Measurements from ENCODE around the gene FOXN3.
"Not testable (repeated sequence)": the region's sequence is repeated elsewhere in the genome, so short reads cannot be mapped to it uniquely, and the experiment has no call there.

Gene FOXN3

GRCh38 chr14:89123215-89123614 is 293.8 kb downstream of the FOXN3 start:
- no peak for FAIRE-seq
- TF ChIP-seq CTCF (IDR thresholded peaks at IDR 0.05; ENCODE audit: insufficient read depth, missing control alignments), result no peak

GRCh38 chr14:89121968-89122620 is 294.9 kb downstream of the FOXN3 start:
- no peak for TF ChIP-seq CTCF (IDR thresholded peaks at IDR 0.05; ENCODE audit: insufficient read depth, missing control alignments)
- FAIRE-seq (no peak), DNase-seq (ENCODE audit: insufficient read length, low spot score) (no peak)

More at GRCh38 chr14:89123215-89123614, 293.8 kb downstream of the FOXN3 start:
- no peak for DNase-seq (ENCODE audit: insufficient read length, low spot score)

- no peak for TF ChIP-seq CTCF (IDR thresholded peaks at IDR 0.05; ENCODE audit: insufficient read depth, missing control alignments)
- DNase-seq (ENCODE audit: insufficient read length, low spot score), result no peak
- no peak for FAIRE-seq
These were observed 300.0 kb downstream of the FOXN3 start for GRCh38 chr14:89117012-89117411.

- no peak for DNase-seq (ENCODE audit: insufficient read length, low spot score)
- no peak for FAIRE-seq
- TF ChIP-seq CTCF (IDR thresholded peaks at IDR 0.05; ENCODE audit: insufficient read depth, missing control alignments), result no peak
These were observed 302.9 kb downstream of the FOXN3 start for GRCh38 chr14:89114109-89114508.

GRCh38 chr14:89112720-89113119 is 304.3 kb downstream of the FOXN3 start:
- DNase-seq (ENCODE audit: insufficient read length, low spot score), result no peak
- no peak for FAIRE-seq
- TF ChIP-seq CTCF (IDR thresholded peaks at IDR 0.05; ENCODE audit: insufficient read depth, missing control alignments), result no peak

GRCh38 chr14:89111766-89112543 is 305.1 kb downstream of the FOXN3 start:
- DNase-seq (ENCODE audit: insufficient read length, low spot score); FAIRE-seq: not testable (repeated sequence)

- FAIRE-seq; DNase-seq (ENCODE audit: insufficient read length, low spot score): not testable (repeated sequence)
These were observed 305.8 kb downstream of the FOXN3 start for GRCh38 chr14:89111232-89111631.

GRCh38 chr14:89110110-89110509 is 306.9 kb downstream of the FOXN3 start:
- TF ChIP-seq CTCF (IDR thresholded peaks at IDR 0.05; ENCODE audit: insufficient read depth, missing control alignments), result no peak
- DNase-seq (ENCODE audit: insufficient read length, low spot score) (no peak), FAIRE-seq (no peak)

Measured in D721Med (cell line).